SK-N-SH (cell line): ENCODE measurements around the gene OSBPL2.

Source experiments
- EP300 ChIP-seq, 2 experiments: IDR thresholded peaks; 2 replicates each; pipeline versions ENCODE4 v1.4.0 to v1.6.1; 2012; ENCODE audit warnings: borderline replicate concordance in 1 of 2, low read depth in 1 of 2, low read length in 1 of 2
- JUND ChIP-seq: IDR thresholded peaks from 2 replicates; pipeline ENCODE4 v1.4.0; 2012
- MEF2A ChIP-seq: IDR thresholded peaks from 2 replicates; pipeline ENCODE4 v1.4.0; 2012; ENCODE audit warnings: low read depth, borderline replicate concordance
- MXI1 ChIP-seq: IDR thresholded peaks from 2 replicates; pipeline ENCODE4 v1.6.1; 2012; ENCODE audit warnings: mild to moderate bottlenecking, low read depth, low read length, improper control_type of control experiment
- NFIC ChIP-seq: IDR thresholded peaks from 2 replicates; pipeline ENCODE4 v1.4.0; 2012; ENCODE audit warnings: borderline replicate concordance
- RAD21 ChIP-seq: IDR thresholded peaks from 2 replicates; pipeline ENCODE4 v1.6.1; 2012; ENCODE audit warnings: mild to moderate bottlenecking, low read length
- REST ChIP-seq: IDR thresholded peaks from 2 replicates; pipeline ENCODE4 v1.6.1; 2012; ENCODE audit warnings: mild to moderate bottlenecking, low read depth, low read length, moderate library complexity
- SMC3 ChIP-seq: IDR thresholded peaks from 2 replicates; pipeline ENCODE4 v1.6.1; 2012; ENCODE audit warnings: low read depth, low read length, improper control_type of control experiment
- TAF1 ChIP-seq: IDR thresholded peaks from 2 replicates; pipeline ENCODE4 v1.6.1; 2012; ENCODE audit warnings: low read depth, mild to moderate bottlenecking, low read length, moderate library complexity, borderline replicate concordance
- TF ChIP-seq, protein P1 (sequence below): fragments of 200-600 bp; sonication (generic); IDR thresholded peaks from 2 replicates; pipeline ENCODE4 v1.6.1; 2017; ENCODE audit warnings: antibody characterized with exemption, mild to moderate bottlenecking, moderate library complexity

DNA sequence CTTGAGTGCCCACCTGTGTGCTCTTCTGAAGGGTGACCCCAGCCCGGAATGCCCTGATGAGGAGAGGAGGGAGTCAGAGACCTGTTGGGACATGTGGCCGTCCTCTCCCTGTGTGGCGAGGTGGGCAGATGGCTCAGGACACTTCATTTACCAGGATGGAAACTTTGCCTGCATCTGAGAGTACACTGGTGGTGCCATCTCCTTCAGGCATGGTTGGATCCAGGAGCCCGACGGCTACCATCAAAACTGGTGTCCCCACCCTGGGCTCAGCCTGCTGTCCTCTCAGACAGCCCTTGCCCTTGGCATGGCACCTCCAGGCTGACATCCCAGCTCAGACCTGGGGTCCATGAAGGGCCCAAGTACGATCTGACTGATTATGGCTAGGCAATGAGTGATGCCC lies 7.0 kb upstream of the OSBPL2 start:
- no peak for TF ChIP-seq JUND
- TF ChIP-seq, protein P1, sequence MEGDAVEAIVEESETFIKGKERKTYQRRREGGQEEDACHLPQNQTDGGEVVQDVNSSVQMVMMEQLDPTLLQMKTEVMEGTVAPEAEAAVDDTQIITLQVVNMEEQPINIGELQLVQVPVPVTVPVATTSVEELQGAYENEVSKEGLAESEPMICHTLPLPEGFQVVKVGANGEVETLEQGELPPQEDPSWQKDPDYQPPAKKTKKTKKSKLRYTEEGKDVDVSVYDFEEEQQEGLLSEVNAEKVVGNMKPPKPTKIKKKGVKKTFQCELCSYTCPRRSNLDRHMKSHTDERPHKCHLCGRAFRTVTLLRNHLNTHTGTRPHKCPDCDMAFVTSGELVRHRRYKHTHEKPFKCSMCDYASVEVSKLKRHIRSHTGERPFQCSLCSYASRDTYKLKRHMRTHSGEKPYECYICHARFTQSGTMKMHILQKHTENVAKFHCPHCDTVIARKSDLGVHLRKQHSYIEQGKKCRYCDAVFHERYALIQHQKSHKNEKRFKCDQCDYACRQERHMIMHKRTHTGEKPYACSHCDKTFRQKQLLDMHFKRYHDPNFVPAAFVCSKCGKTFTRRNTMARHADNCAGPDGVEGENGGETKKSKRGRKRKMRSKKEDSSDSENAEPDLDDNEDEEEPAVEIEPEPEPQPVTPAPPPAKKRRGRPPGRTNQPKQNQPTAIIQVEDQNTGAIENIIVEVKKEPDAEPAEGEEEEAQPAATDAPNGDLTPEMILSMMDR, result no peak
- TF ChIP-seq RAD21, result no peak
- no peak for TF ChIP-seq MEF2A
- no peak for TF ChIP-seq TAF1
- TF ChIP-seq MXI1, result no peak
- no peak for TF ChIP-seq NFIC
- TF ChIP-seq SMC3, result no peak
- TF ChIP-seq REST, result no peak
- TF ChIP-seq EP300 (IDR thresholded peaks at IDR 0.05; ENCODE audit: borderline replicate concordance in 1 of 2, low read depth in 1 of 2, low read length in 1 of 2), result no peak
